GM12873 (cell line): ENCODE measurements around the gene FPGS.

Experiments used
- CTCF ChIP-seq: IDR thresholded peaks from 2 replicates; pipeline ENCODE4 v1.5.1; 2012; ENCODE audit warnings: low read depth, mild to moderate bottlenecking, moderate library complexity, low read length, control low read depth; ENCODE audit not compliant: insufficient read depth; ENCODE audit errors: missing control alignments

FPGS gene

GRCh38 chr9:127806871-127807270 is 4.2 kb downstream of the FPGS start:
- TF ChIP-seq CTCF = no peak

GRCh38 chr9:127808347-127809001 is 5.8 kb downstream of the FPGS start:
- TF ChIP-seq CTCF = no peak

GRCh38 chr9:127809002-127809539 is 6.4 kb downstream of the FPGS start:
- TF ChIP-seq CTCF = no peak

GRCh38 chr9:127809540-127810377 is 7.1 kb downstream of the FPGS start:
- TF ChIP-seq CTCF = no peak

- TF ChIP-seq CTCF = no peak
Measured at GRCh38 chr9:127810378-127811187, 7.9 kb downstream of the FPGS start.

- TF ChIP-seq CTCF = no peak
Measured at GRCh38 chr9:127812011-127812410, 9.3 kb downstream of the FPGS start.
